HT-29 (cell line): Measurements from ENCODE around the gene ERCC8. TPM values are rescaled to one million over a fixed set of nuclear protein-coding genes. Genes with fewer than 3 reads are reported as not detected.
"Not testable (repeated sequence)": the region's sequence is repeated elsewhere in the genome, so short reads cannot be mapped to it uniquely, and the experiment has no call there.

Experiments
- DNase-seq: peaks from one replicate; pipeline ENCODE4 v3.0.0-alpha.2; 2015; ENCODE audit warnings: low spot score
- total RNA-seq: library from RNA; depleted of rRNA; stranded (reverse); fragments of >200 nt; shearing (Covaris generic); gene quantifications from 2 replicates; pipeline ENCODE4 v1.2.3, GENCODE V29; 2014; rRNA removed

The ERCC8 gene
- 4.3 and 12.4 TPM in 2 replicates for total RNA-seq

- DNase-seq = peak; percentile 96
Measured at GRCh38 chr5:60944904-60945812, at the start of gene ERCC8, which contains the start of gene NDUFAF2. Gene ERCC8 (minus strand): TSS chr5:60945070. CDS start chr5:60945008, 62 bp downstream. Gene NDUFAF2 (plus strand): TSS chr5:60945205. CDS start chr5:60945256, 51 bp downstream.

- no peak for DNase-seq
Measured at GRCh38 chr5:60993875-60994571, 49.2 kb upstream of the ERCC8 start.

GRCh38 chr5:60993425-60993824, 48.6 kb upstream of the ERCC8 start:
- DNase-seq = no peak

- DNase-seq = no peak
Measured at GRCh38 chr5:60992871-60993270, 48.0 kb upstream of the ERCC8 start.

- no peak for DNase-seq
Measured at GRCh38 chr5:60989790-60990189, 44.9 kb upstream of the ERCC8 start.

- not testable (repeated sequence) for DNase-seq
Measured at GRCh38 chr5:60982127-60982526, 37.3 kb upstream of the ERCC8 start.

GRCh38 chr5:60980511-60980910, 35.6 kb upstream of the ERCC8 start:
- no peak for DNase-seq

- no peak for DNase-seq
Measured at GRCh38 chr5:60978968-60979367, 34.1 kb upstream of the ERCC8 start.

GRCh38 chr5:60977956-60978737, 33.3 kb upstream of the ERCC8 start:
- DNase-seq = no peak

GRCh38 chr5:60972231-60972630, 27.4 kb upstream of the ERCC8 start:
- no peak for DNase-seq

- DNase-seq = no peak
Measured at GRCh38 chr5:60961685-60962084, 16.8 kb upstream of the ERCC8 start.

- peak; percentile 33 for DNase-seq
Measured at GRCh38 chr5:60960591-60960990, 15.7 kb upstream of the ERCC8 start.

GRCh38 chr5:60959156-60959555, 14.3 kb upstream of the ERCC8 start:
- peak; percentile 49 for DNase-seq

- no peak for DNase-seq
Measured at GRCh38 chr5:60958712-60959111, 13.8 kb upstream of the ERCC8 start.

GRCh38 chr5:60958088-60958487, 13.2 kb upstream of the ERCC8 start:
- no peak for DNase-seq

GRCh38 chr5:60955239-60955638, 10.4 kb upstream of the ERCC8 start:
- no peak for DNase-seq

- no peak for DNase-seq
Measured at GRCh38 chr5:60948738-60949137, 3.9 kb upstream of the ERCC8 start.

- DNase-seq = peak; percentile 69
Measured at GRCh38 chr5:60945813-60946187, 930 bp upstream of the ERCC8 start.

GRCh38 chr5:60943624-60944023, 1.2 kb downstream of the ERCC8 start:
- no peak for DNase-seq

GRCh38 chr5:60929024-60929423, 15.8 kb downstream of the ERCC8 start:
- DNase-seq = peak; percentile 29

- no peak for DNase-seq
Measured at GRCh38 chr5:60927450-60927849, 17.4 kb downstream of the ERCC8 start.

GRCh38 chr5:60918466-60918865, 26.4 kb downstream of the ERCC8 start:
- DNase-seq = no peak
